ENCODE data around the gene CERKL. TPM values are rescaled to one million over a fixed set of nuclear protein-coding genes. Genes with fewer than 3 reads are reported as not detected.
"Not testable (repeated sequence)": the region's sequence is repeated elsewhere in the genome, so short reads cannot be mapped to it uniquely, and the experiment has no call there.

Gene CERKL
- total RNA-seq (2014; rRNA removed; shearing (Covaris generic); ENCODE audit: low replicate concordance): 15.4 and 24.4 TPM in 2 replicates

GRCh38 chr2:181656450-181657291 is at the start of gene CERKL:
Gene CERKL, minus strand, starts transcription at chr2:181657105. Its CDS starts 99 bp downstream, at chr2:181657006.
- Histone ChIP-seq H3K27ac (ENCODE audit: low read length) (peak within 1 kb of the TSS; percentile 95), H3K9ac (ENCODE audit: low read length) (peak within 1 kb of the TSS; percentile 88), H3K4me1 (ENCODE audit: low read length) (peaks cover 77% of the 10 kb centered on the region), H3K36me3 (ENCODE audit: insufficient read depth, low read length) (no peaks in the 10 kb centered on the region), H4K20me1 (ENCODE audit: insufficient read depth, low read depth, low read length) (no peaks in the 10 kb centered on the region), H2AFZ (ENCODE audit: low read length) (no peak within 1 kb of the TSS), H3K9me2 (replicated peaks; ENCODE audit: insufficient read depth, low read length) (no peaks in the 10 kb centered on the region), H3K27me3 (ENCODE audit: low read length) (no peaks in the 10 kb centered on the region), H3K9me3 (ENCODE audit: low read length) (no peaks in the 10 kb centered on the region), H3K4me2 (ENCODE audit: low read depth, low read length, poor library complexity, severe bottlenecking) (peak within 1 kb of the TSS; percentile 72), H3K79me2 (ENCODE audit: low read length) (0 out of 2 replicates have a peak, but pooled peaks cover 3% of the 10 kb centered on the region), H3K4me3 (ENCODE audit: low read length) (peak within 1 kb of the TSS; percentile 67)
- peak; percentile 93 for DNase-seq

DNA sequence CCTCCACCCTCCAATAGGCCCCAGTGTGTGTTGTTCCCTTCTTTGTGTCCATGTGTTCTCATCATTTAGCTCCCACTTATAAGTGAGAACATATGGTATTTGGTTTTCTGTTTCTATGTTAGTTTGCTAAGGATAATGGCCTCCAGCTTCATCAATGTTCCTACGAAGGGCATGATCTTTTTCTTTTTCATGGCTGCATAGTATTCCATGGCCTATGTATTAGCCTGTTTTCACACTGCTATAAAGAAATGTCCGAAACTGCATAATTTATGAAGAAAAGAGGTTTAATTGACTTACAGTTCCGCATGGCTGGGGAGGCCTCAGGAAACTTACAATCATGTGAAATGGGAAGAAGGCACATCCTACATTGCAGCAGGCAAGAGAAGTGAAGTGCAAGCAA is 45.6 kb upstream of the CERKL start:
- H3K27ac ChIP-seq (ENCODE audit: low read length); H3K36me3 ChIP-seq (ENCODE audit: insufficient read depth, low read length); H3K9me2 ChIP-seq (replicated peaks; ENCODE audit: insufficient read depth, low read length); DNase-seq; H3K79me2 ChIP-seq (ENCODE audit: low read length); H4K20me1 ChIP-seq (ENCODE audit: insufficient read depth, low read depth, low read length); H3K4me2 ChIP-seq (ENCODE audit: low read depth, low read length, poor library complexity, severe bottlenecking); H3K9ac ChIP-seq (ENCODE audit: low read length); H3K27me3 ChIP-seq (ENCODE audit: low read length); H3K4me3 ChIP-seq (ENCODE audit: low read length); H2AFZ ChIP-seq (ENCODE audit: low read length): not testable (repeated sequence)
- H3K9me3 ChIP-seq (ENCODE audit: low read length): peaks cover 11% of the 10 kb centered on the region
- H3K4me1 ChIP-seq (ENCODE audit: low read length): peaks cover 25% of the 10 kb centered on the region

DNA sequence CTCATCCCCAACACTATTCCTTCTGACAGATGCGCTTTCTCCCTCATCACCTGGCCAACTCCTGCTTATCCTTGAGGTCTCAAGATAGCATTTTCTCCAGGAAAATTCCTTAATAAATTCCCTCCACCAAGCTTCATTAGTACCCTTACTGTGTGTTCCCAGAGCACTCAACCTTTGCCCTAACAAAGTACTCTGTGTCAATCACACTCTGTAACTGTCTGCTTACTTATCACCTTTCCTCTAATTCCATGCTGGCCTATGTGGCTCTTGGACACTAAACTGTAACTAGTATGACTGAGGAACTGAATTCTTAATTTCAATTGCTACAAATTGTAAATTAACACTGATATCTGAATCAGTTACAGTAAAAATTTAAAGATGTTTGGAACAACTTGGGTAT is 41.3 kb upstream of the CERKL start:
- H3K36me3 ChIP-seq (ENCODE audit: insufficient read depth, low read length): no peaks in the 10 kb centered on the region
- peaks cover 20% of the 10 kb centered on the region for H3K4me1 ChIP-seq (ENCODE audit: low read length)
- H3K9ac ChIP-seq (ENCODE audit: low read length): no peak overlapping the region
- H3K9me3 ChIP-seq (ENCODE audit: low read length): peaks cover 5% of the 10 kb centered on the region
- H3K9me2 ChIP-seq (replicated peaks; ENCODE audit: insufficient read depth, low read length): no peaks in the 10 kb centered on the region
- no peak overlapping the region for H2AFZ ChIP-seq (ENCODE audit: low read length)
- no peak overlapping the region for H3K4me2 ChIP-seq (ENCODE audit: low read depth, low read length, poor library complexity, severe bottlenecking)
- H3K79me2 ChIP-seq (ENCODE audit: low read length): no peaks in the 10 kb centered on the region
- no peak overlapping the region for H3K4me3 ChIP-seq (ENCODE audit: low read length)
- no peaks in the 10 kb centered on the region for H3K27me3 ChIP-seq (ENCODE audit: low read length)
- no peaks in the 10 kb centered on the region for H4K20me1 ChIP-seq (ENCODE audit: insufficient read depth, low read depth, low read length)
- no peak overlapping the region for H3K27ac ChIP-seq (ENCODE audit: low read length)
- no peak for DNase-seq

GRCh38 chr2:181697571-181697970 is 40.7 kb upstream of the CERKL start:
- peaks cover 20% of the 10 kb centered on the region for H3K4me1 ChIP-seq (ENCODE audit: low read length)
- no peak overlapping the region for H2AFZ ChIP-seq (ENCODE audit: low read length)
- no peak for DNase-seq
- H3K9ac ChIP-seq (ENCODE audit: low read length): no peak overlapping the region
- no peak overlapping the region for H3K27ac ChIP-seq (ENCODE audit: low read length)
- peak overlapping the region; percentile 5 for H3K4me2 ChIP-seq (ENCODE audit: low read depth, low read length, poor library complexity, severe bottlenecking)
- H3K9me2 ChIP-seq (replicated peaks; ENCODE audit: insufficient read depth, low read length): no peaks in the 10 kb centered on the region
- no peak overlapping the region for H3K4me3 ChIP-seq (ENCODE audit: low read length)
- no peaks in the 10 kb centered on the region for H3K79me2 ChIP-seq (ENCODE audit: low read length)
- H3K36me3 ChIP-seq (ENCODE audit: insufficient read depth, low read length): no peaks in the 10 kb centered on the region
- H3K9me3 ChIP-seq (ENCODE audit: low read length): peaks cover 1% of the 10 kb centered on the region; the same call in 1 of the 2 replicates
- no peaks in the 10 kb centered on the region for H4K20me1 ChIP-seq (ENCODE audit: insufficient read depth, low read depth, low read length)
- H3K27me3 ChIP-seq (ENCODE audit: low read length): no peaks in the 10 kb centered on the region

- H3K9ac ChIP-seq (ENCODE audit: low read length): no peak overlapping the region
Measured at GRCh38 chr2:181697126-181697525, 40.2 kb upstream of the CERKL start.

GRCh38 chr2:181694271-181694670 is 37.4 kb upstream of the CERKL start:
- Histone ChIP-seq H3K27ac (ENCODE audit: low read length) (no peak overlapping the region), H3K4me1 (ENCODE audit: low read length) (peaks cover 39% of the 10 kb centered on the region), H4K20me1 (ENCODE audit: insufficient read depth, low read depth, low read length) (no peaks in the 10 kb centered on the region), H3K27me3 (ENCODE audit: low read length) (no peaks in the 10 kb centered on the region), H3K9me2 (replicated peaks; ENCODE audit: insufficient read depth, low read length) (no peaks in the 10 kb centered on the region), H2AFZ (ENCODE audit: low read length) (no peak overlapping the region; the same call in 1 of the 2 replicates), H3K79me2 (ENCODE audit: low read length) (no peaks in the 10 kb centered on the region), H3K4me2 (ENCODE audit: low read depth, low read length, poor library complexity, severe bottlenecking) (no peak overlapping the region), H3K36me3 (ENCODE audit: insufficient read depth, low read length) (no peaks in the 10 kb centered on the region), H3K9me3 (ENCODE audit: low read length) (no peaks in the 10 kb centered on the region), H3K9ac (ENCODE audit: low read length) (no peak overlapping the region), H3K4me3 (ENCODE audit: low read length) (no peak overlapping the region)
- no peak for DNase-seq

More at GRCh38 chr2:181697126-181697525, 40.2 kb upstream of the CERKL start:
- Histone ChIP-seq H3K79me2 (ENCODE audit: low read length) (no peaks in the 10 kb centered on the region), H3K9me2 (replicated peaks; ENCODE audit: insufficient read depth, low read length) (no peaks in the 10 kb centered on the region), H2AFZ (ENCODE audit: low read length) (no peak overlapping the region), H3K36me3 (ENCODE audit: insufficient read depth, low read length) (no peaks in the 10 kb centered on the region), H3K9me3 (ENCODE audit: low read length) (no peaks in the 10 kb centered on the region), H3K4me2 (ENCODE audit: low read depth, low read length, poor library complexity, severe bottlenecking) (peak overlapping the region; percentile 5), H3K27me3 (ENCODE audit: low read length) (no peaks in the 10 kb centered on the region), H3K27ac (ENCODE audit: low read length) (no peak overlapping the region), H4K20me1 (ENCODE audit: insufficient read depth, low read depth, low read length) (no peaks in the 10 kb centered on the region), H3K4me3 (ENCODE audit: low read length) (no peak overlapping the region), H3K4me1 (ENCODE audit: low read length) (peaks cover 20% of the 10 kb centered on the region)
- no peak for DNase-seq

DNA sequence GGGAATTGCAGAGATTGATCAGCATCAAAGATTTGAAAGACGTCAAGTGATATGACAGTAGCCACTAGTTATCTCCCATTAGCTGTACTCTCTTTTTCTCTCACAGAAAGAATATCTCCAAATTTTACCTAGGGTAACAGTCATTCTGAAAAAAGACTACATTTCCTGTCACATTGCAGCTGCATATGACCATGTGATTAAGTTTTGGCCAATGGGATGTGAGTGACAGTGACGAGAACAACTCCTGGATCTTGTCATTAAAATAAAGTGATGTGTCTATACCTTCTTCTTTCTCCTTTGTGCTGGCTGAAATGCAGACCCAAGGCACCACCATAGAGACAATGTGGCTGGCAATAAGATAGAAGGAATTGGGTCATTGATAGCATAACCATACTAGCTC is 34.0 kb upstream of the CERKL start:
- Histone ChIP-seq H3K79me2 (ENCODE audit: low read length) (no peaks in the 10 kb centered on the region), H3K4me3 (ENCODE audit: low read length) (no peak overlapping the region), H3K9me3 (ENCODE audit: low read length) (no peaks in the 10 kb centered on the region), H2AFZ (ENCODE audit: low read length) (peak overlapping the region; percentile 24), H3K27ac (ENCODE audit: low read length) (peak overlapping the region; percentile 98; the same call in 1 of the 2 replicates), H3K9me2 (replicated peaks; ENCODE audit: insufficient read depth, low read length) (no peaks in the 10 kb centered on the region), H3K27me3 (ENCODE audit: low read length) (no peaks in the 10 kb centered on the region), H3K4me2 (ENCODE audit: low read depth, low read length, poor library complexity, severe bottlenecking) (no peak overlapping the region), H4K20me1 (ENCODE audit: insufficient read depth, low read depth, low read length) (no peaks in the 10 kb centered on the region), H3K9ac (ENCODE audit: low read length) (no peak overlapping the region), H3K4me1 (ENCODE audit: low read length) (peaks cover 55% of the 10 kb centered on the region), H3K36me3 (ENCODE audit: insufficient read depth, low read length) (no peaks in the 10 kb centered on the region)
- no peak for DNase-seq

DNA sequence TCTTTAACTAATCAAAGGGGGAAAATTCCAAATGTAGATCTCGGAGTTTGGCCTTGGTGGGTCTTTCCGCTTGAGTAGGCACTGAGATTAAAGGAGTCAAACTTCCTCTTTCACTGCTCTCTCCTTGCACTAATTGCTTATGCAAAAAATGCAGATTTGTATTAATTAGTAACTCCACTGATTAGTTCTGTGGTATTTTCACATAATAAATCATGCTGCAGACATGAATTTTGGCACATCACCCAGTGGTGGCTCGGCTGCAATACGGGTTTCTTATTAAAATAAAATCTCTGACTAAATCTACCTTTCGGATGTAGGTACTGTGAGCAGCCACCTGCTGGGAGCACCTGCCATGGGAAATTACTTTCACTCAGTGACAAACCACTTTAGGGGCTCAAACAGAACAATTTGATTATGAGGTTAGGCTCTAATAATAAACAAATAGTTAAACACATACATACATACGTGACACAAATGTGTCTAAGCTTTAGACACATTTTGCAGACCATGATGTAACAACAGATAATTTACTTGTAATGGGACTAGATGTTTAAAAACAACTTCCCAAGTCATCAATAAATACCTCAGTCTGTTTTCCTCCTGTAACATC is 29.8 kb upstream of the CERKL start:
- Histone ChIP-seq H3K27ac (ENCODE audit: low read length) (peak overlapping the region; percentile 98), H3K9ac (ENCODE audit: low read length) (peak overlapping the region; percentile 67), H3K9me2 (replicated peaks; ENCODE audit: insufficient read depth, low read length) (no peaks in the 10 kb centered on the region), H3K4me3 (ENCODE audit: low read length) (peak overlapping the region; percentile 28), H4K20me1 (ENCODE audit: insufficient read depth, low read depth, low read length) (no peaks in the 10 kb centered on the region), H3K9me3 (ENCODE audit: low read length) (no peaks in the 10 kb centered on the region), H3K27me3 (ENCODE audit: low read length) (no peaks in the 10 kb centered on the region), H3K36me3 (ENCODE audit: insufficient read depth, low read length) (no peaks in the 10 kb centered on the region), H2AFZ (ENCODE audit: low read length) (no peak overlapping the region), H3K79me2 (ENCODE audit: low read length) (no peaks in the 10 kb centered on the region), H3K4me2 (ENCODE audit: low read depth, low read length, poor library complexity, severe bottlenecking) (peak overlapping the region; percentile 66), H3K4me1 (ENCODE audit: low read length) (peaks cover 66% of the 10 kb centered on the region)
- peak; percentile 94 for DNase-seq
